ENCODE results near the gene NDUFA13. TPM values are rescaled to one million over a fixed set of nuclear protein-coding genes. Genes with fewer than 3 reads are reported as not detected.

NDUFA13 gene
- 46.3 and 80.4 TPM in 2 replicates for total RNA-seq
- 598 and 615 TPM in 2 replicates for polyA plus RNA-seq

- H3K4me2 ChIP-seq: peak within 1 kb of the TSS; percentile 93
- no peaks in the 10 kb centered on the region for H3K9me3 ChIP-seq (ENCODE audit: low read depth)
- H3K27ac ChIP-seq: peak within 1 kb of the TSS; percentile 93
- peak; percentile 93 for DNase-seq (ENCODE audit: low spot score)
- no peaks in the 10 kb centered on the region for H4K20me1 ChIP-seq (ENCODE audit: insufficient read depth, poor library complexity, severe bottlenecking)
- peaks cover 48% of the 10 kb centered on the region for H3K79me2 ChIP-seq
- TF ChIP-seq, protein P1, sequence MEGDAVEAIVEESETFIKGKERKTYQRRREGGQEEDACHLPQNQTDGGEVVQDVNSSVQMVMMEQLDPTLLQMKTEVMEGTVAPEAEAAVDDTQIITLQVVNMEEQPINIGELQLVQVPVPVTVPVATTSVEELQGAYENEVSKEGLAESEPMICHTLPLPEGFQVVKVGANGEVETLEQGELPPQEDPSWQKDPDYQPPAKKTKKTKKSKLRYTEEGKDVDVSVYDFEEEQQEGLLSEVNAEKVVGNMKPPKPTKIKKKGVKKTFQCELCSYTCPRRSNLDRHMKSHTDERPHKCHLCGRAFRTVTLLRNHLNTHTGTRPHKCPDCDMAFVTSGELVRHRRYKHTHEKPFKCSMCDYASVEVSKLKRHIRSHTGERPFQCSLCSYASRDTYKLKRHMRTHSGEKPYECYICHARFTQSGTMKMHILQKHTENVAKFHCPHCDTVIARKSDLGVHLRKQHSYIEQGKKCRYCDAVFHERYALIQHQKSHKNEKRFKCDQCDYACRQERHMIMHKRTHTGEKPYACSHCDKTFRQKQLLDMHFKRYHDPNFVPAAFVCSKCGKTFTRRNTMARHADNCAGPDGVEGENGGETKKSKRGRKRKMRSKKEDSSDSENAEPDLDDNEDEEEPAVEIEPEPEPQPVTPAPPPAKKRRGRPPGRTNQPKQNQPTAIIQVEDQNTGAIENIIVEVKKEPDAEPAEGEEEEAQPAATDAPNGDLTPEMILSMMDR (IDR thresholded peaks at IDR 0.05; ENCODE audit: poor library complexity): no peak
- no peak for TF ChIP-seq EZH2 (IDR thresholded peaks at IDR 0.05; ENCODE audit: borderline replicate concordance)
- H3K9me2 ChIP-seq (replicated peaks; ENCODE audit: insufficient read depth): no peaks in the 10 kb centered on the region
- H3K27me3 ChIP-seq: no peaks in the 10 kb centered on the region
- no peaks in the 10 kb centered on the region for H3K36me3 ChIP-seq (replicated peaks; ENCODE audit: insufficient read depth, low read depth)
- 11% methylated on average over 49 of the region's 61 CpGs for WGBS (ENCODE audit: low lambda C conversion rate, missing lambda C conversion rate)
- H2AFZ ChIP-seq: peak within 1 kb of the TSS; percentile 93
- peaks cover 15% of the 10 kb centered on the region for H3K4me1 ChIP-seq (ENCODE audit: insufficient read depth)
- peak within 1 kb of the TSS; percentile 88 for H3K4me3 ChIP-seq
Measured at GRCh38 chr19:19515642-19516519, at the start of gene NDUFA13. TSS of gene NDUFA13 (plus strand) at chr19:19516225. CDS start at chr19:19516239, 14 bp downstream.

GRCh38 chr19:19468424-19469050 is 47.5 kb upstream of the NDUFA13 start:
- Histone ChIP-seq H3K27me3 (no peaks in the 10 kb centered on the region), H3K4me2 (no peak overlapping the region), H3K4me3 (no peak overlapping the region), H3K27ac (no peak overlapping the region), H2AFZ (no peak overlapping the region), H3K36me3 (replicated peaks; ENCODE audit: insufficient read depth, low read depth) (peaks cover 8% of the 10 kb centered on the region), H3K4me1 (ENCODE audit: insufficient read depth) (peaks cover 17% of the 10 kb centered on the region), H3K9me3 (ENCODE audit: low read depth) (peaks cover 25% of the 10 kb centered on the region), H3K9me2 (replicated peaks; ENCODE audit: insufficient read depth) (no peaks in the 10 kb centered on the region), H3K79me2 (peaks cover 80% of the 10 kb centered on the region), H4K20me1 (ENCODE audit: insufficient read depth, poor library complexity, severe bottlenecking) (no peaks in the 10 kb centered on the region)
- DNase-seq (ENCODE audit: low spot score): no peak
- WGBS (ENCODE audit: low lambda C conversion rate, missing lambda C conversion rate): 100% methylated on average over 2 of the region's 2 CpGs
- TF ChIP-seq EZH2phosphoT487 (IDR thresholded peaks at IDR 0.05; ENCODE audit: low read depth, severe bottlenecking, unreplicated experiment) (no peak), EZH2 (IDR thresholded peaks at IDR 0.05; ENCODE audit: borderline replicate concordance) (no peak)
- TF ChIP-seq, protein P1 (IDR thresholded peaks at IDR 0.05; ENCODE audit: poor library complexity): no peak

GRCh38 chr19:19470579-19470978 is 45.4 kb upstream of the NDUFA13 start:
- no peak overlapping the region for H3K4me3 ChIP-seq
- no peaks in the 10 kb centered on the region for H3K4me1 ChIP-seq (ENCODE audit: insufficient read depth)
- H3K9me3 ChIP-seq (ENCODE audit: low read depth): peaks cover 25% of the 10 kb centered on the region
- no peaks in the 10 kb centered on the region for H3K9me2 ChIP-seq (replicated peaks; ENCODE audit: insufficient read depth)
- DNase-seq (ENCODE audit: low spot score): no peak
- H3K4me2 ChIP-seq: no peak overlapping the region
- H3K27me3 ChIP-seq: no peaks in the 10 kb centered on the region
- WGBS (ENCODE audit: low lambda C conversion rate, missing lambda C conversion rate): 95% methylated on average over 3 of the region's 3 CpGs
- peaks cover 76% of the 10 kb centered on the region for H3K79me2 ChIP-seq
- TF ChIP-seq, protein P1 (IDR thresholded peaks at IDR 0.05; ENCODE audit: poor library complexity): no peak
- no peak for TF ChIP-seq EZH2 (IDR thresholded peaks at IDR 0.05; ENCODE audit: borderline replicate concordance)
- no peak for TF ChIP-seq EZH2phosphoT487 (IDR thresholded peaks at IDR 0.05; ENCODE audit: low read depth, severe bottlenecking, unreplicated experiment)
- peaks cover 8% of the 10 kb centered on the region for H3K36me3 ChIP-seq (replicated peaks; ENCODE audit: insufficient read depth, low read depth)
- peaks cover 2% of the 10 kb centered on the region for H4K20me1 ChIP-seq (ENCODE audit: insufficient read depth, poor library complexity, severe bottlenecking)
- H3K27ac ChIP-seq: no peak overlapping the region
- H2AFZ ChIP-seq: no peak overlapping the region

Data from hepatocyte (in vitro differentiated cells).